ENCODE measurements around the gene C1orf159.

DNA sequence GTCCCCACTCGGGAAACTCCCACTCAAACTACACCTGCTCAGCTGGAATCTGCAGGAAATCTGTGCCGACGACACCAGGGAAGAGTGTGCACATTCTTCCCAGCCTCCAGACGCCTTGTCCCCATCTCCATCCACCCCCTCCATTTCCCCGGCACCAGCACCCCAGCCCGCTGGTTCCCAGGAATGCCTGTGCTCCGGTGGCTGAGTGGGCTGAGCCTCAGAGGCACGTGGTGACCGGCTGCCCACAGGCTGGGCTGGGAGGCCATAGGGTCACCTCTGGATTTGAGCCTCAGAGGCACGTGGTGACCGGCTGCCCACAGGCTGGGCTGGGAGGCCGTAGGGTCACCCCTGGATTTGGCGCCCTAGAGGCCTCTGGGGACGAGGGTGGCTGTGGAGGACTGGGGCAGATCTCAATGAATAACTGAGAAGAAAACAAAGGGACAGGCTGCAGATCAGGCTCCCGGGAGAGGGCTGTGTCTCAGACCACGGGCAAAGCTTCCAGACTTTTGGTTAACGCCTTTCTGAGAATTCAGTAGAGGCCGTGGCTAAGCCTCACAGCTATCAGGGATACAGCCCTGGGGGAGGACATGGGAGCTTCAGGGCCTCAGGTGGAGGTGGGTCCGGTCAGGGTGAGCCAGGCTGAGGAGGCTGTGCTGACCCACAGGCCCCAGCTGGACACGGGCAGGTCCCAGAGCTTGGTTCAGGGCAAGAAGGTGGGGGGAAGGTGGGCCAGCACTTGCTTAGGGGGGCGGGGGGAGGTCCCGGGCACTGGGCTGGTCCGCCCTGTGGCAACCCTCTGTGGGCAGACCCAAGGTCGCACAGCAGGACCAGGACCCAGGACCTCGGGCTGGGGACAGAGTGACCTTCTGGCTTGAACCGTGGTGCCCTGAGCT, 40.5 kb upstream of the C1orf159 start:
- no peak for TF ChIP-seq EGR1 (IDR thresholded peaks at IDR 0.05)
- TF ChIP-seq TAF1 (IDR thresholded peaks at IDR 0.05; ENCODE audit: low read depth) = no peak
- no peak for TF ChIP-seq YY1 (IDR thresholded peaks at IDR 0.05; ENCODE audit: low read depth)
- no peak for TF ChIP-seq RAD21 (IDR thresholded peaks at IDR 0.05; ENCODE audit: low read depth)
- no peak for TF ChIP-seq FOXM1 (IDR thresholded peaks at IDR 0.05; ENCODE audit: borderline replicate concordance, low read depth)
- TF ChIP-seq, protein P1, sequence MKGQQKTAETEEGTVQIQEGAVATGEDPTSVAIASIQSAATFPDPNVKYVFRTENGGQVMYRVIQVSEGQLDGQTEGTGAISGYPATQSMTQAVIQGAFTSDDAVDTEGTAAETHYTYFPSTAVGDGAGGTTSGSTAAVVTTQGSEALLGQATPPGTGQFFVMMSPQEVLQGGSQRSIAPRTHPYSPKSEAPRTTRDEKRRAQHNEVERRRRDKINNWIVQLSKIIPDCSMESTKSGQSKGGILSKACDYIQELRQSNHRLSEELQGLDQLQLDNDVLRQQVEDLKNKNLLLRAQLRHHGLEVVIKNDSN (IDR thresholded peaks at IDR 0.05) = no peak
- TF ChIP-seq, protein P2, sequence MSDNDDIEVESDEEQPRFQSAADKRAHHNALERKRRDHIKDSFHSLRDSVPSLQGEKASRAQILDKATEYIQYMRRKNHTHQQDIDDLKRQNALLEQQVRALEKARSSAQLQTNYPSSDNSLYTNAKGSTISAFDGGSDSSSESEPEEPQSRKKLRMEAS (IDR thresholded peaks at IDR 0.05) = no peak
- no peak for TF ChIP-seq TEAD4 (IDR thresholded peaks at IDR 0.05)
- TF ChIP-seq, protein P3, sequence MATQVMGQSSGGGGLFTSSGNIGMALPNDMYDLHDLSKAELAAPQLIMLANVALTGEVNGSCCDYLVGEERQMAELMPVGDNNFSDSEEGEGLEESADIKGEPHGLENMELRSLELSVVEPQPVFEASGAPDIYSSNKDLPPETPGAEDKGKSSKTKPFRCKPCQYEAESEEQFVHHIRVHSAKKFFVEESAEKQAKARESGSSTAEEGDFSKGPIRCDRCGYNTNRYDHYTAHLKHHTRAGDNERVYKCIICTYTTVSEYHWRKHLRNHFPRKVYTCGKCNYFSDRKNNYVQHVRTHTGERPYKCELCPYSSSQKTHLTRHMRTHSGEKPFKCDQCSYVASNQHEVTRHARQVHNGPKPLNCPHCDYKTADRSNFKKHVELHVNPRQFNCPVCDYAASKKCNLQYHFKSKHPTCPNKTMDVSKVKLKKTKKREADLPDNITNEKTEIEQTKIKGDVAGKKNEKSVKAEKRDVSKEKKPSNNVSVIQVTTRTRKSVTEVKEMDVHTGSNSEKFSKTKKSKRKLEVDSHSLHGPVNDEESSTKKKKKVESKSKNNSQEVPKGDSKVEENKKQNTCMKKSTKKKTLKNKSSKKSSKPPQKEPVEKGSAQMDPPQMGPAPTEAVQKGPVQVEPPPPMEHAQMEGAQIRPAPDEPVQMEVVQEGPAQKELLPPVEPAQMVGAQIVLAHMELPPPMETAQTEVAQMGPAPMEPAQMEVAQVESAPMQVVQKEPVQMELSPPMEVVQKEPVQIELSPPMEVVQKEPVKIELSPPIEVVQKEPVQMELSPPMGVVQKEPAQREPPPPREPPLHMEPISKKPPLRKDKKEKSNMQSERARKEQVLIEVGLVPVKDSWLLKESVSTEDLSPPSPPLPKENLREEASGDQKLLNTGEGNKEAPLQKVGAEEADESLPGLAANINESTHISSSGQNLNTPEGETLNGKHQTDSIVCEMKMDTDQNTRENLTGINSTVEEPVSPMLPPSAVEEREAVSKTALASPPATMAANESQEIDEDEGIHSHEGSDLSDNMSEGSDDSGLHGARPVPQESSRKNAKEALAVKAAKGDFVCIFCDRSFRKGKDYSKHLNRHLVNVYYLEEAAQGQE (IDR thresholded peaks at IDR 0.05; ENCODE audit: low read depth) = no peak
- no peak for TF ChIP-seq CEBPB (IDR thresholded peaks at IDR 0.05)
- TF ChIP-seq EP300 (IDR thresholded peaks at IDR 0.05; ENCODE audit: borderline replicate concordance) = no peak
- no peak for TF ChIP-seq ZBTB7A (IDR thresholded peaks at IDR 0.05; ENCODE audit: low read depth)
- TF ChIP-seq TCF12 (IDR thresholded peaks at IDR 0.05; ENCODE audit: low read depth) = no peak
- no peak for TF ChIP-seq CREB1 (IDR thresholded peaks at IDR 0.05; ENCODE audit: low read depth)

All from Ishikawa (cell line).